HG03097 (cell line): ENCODE data around the gene KCTD10.

Source experiments
- ATAC-seq: cut with Tn5 transposase; IDR thresholded peaks from one replicate; pipeline ENCODE4 v1.9.1; 2021; ENCODE audit not compliant: unreplicated experiment, low FRiP score

Gene KCTD10

DNA sequence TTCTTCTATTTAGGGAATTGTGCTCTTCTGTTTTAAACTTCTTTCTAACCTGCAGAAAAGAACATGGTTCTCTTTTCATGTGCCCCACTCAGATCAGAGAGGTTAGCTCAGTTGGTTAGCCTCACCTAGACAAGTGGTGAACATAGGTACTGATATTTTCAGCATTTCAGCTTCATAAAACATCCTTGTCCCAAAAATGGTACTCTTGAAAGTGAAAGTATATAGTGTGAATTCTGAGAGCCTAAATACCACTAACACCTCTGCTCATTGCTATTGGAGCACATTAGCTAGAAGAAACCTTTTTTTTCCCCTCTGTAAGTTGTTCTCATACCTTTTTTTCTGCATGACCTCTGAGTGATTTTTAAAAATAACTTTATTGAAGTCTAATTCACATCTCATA lies 17.9 kb upstream of the KCTD10 start:
- ATAC-seq, result no peak

DNA sequence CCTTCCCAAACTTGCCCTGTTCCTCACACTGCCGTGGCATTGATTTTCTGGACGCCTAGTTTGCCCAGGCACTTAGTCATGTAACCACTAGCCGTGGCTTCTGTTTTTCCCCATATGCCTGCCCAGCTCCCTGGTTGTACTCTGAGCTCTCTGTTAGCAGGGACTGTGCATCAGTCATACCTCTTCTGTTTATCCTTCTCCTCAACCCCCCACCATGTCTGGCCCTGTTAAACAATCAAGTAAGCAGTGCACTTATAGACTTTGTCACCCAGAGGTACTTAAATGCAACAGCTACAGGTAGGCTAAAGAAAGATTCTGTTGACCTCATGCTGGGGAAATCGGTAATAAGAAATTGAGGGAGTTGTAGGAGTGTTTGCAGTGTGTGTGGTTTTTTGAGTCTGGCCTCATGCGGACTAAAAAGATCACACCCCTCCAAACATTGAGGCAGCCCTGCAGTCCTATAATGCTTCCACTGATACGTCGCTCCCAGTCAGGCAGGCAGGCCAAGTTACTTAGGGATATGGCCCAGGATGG lies 17.3 kb upstream of the KCTD10 start:
- no peak for ATAC-seq

DNA sequence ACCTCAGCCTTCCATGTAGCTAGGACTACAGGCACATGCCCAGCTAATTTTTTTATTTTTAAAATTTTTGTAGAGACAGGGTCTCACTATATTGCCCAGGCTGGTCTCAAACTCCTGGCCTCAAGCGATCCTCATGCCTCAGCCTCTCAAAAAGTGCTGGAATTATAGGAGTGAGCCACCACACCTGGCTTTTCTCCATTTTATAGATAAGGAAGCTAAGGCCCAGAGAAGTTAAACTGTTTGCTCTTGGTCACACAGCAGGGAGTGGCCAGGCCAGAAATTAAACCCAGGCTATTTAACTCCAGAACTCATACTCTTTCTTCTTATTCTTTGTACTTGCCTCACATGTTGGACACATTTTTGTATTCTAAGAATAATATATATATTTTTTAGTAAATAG lies 16.8 kb upstream of the KCTD10 start:
- no peak for ATAC-seq

DNA sequence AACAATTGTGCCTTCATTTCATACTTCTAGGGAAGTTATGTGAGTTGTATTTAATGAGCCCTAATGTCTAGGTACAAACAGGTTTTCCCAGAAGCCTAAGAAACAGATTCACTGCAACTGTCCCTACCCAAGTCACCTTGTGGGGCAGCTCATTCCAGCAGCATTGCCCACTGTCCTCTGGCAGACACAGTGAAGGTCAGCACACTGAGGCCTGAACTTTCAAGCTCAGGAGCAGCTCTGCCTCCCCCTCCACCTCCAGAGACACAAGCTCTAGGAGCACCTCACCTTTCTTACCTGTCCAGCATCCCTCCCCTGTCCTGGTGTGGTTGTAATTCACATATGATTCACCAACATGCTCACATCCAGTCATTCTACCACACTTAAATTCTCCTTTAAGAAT lies 16.0 kb upstream of the KCTD10 start:
- ATAC-seq, result no peak

DNA sequence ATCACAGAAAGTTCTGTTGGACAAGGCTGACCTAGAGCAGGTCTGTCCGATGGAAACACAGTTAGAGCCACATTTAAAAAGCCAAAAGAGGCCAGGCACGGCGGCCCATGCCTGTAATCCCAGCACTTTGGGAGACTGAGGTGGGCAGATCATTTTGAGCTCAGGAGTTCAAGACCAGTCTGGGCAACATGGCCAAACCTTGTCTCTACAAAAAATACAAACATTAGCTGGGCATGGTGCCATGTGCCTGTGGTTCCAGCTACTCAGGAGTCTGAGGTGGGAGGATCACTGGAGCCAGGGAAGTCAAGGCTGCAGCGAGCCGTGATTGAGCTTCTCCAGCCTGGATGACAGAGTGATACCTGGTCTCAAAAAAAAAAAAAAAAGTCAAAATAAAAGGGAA lies 15.3 kb upstream of the KCTD10 start:
- no peak for ATAC-seq

- no peak for ATAC-seq
These were observed 14.6 kb upstream of the KCTD10 start for GRCh38 chr12:109491671-109492070.

DNA sequence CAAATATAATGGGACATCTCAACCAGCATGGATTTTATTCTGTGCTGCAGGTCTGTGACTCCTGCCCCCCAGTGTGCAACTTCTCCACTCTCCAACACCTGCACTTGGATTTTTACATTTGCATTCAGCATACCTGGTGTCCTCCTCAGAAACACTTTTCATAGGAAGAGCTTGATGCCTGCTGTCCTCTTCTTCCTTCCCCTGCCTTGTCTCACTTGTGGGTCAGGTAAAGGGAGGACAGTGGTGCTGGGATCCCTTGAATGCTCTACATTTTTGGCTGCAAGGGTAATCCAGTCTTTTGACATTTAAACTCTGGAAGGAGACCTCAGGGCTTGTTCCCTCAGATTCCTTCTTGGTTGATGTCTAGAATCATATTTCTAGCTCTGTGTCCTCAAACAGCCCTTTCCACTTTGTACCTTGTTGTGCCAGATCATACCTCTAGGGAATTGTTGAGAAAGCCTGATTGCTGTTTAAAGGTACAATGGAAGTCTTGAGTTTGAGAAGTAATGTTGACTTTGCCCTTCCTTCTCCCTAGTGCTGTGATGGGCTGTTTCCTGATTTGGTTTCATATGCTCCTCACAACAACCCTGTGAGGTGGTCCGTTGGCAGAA lies 13.0 kb upstream of the KCTD10 start:
- no peak for ATAC-seq

GRCh38 chr12:109489016-109489954 lies 12.2 kb upstream of the KCTD10 start:
- ATAC-seq, result no peak

DNA sequence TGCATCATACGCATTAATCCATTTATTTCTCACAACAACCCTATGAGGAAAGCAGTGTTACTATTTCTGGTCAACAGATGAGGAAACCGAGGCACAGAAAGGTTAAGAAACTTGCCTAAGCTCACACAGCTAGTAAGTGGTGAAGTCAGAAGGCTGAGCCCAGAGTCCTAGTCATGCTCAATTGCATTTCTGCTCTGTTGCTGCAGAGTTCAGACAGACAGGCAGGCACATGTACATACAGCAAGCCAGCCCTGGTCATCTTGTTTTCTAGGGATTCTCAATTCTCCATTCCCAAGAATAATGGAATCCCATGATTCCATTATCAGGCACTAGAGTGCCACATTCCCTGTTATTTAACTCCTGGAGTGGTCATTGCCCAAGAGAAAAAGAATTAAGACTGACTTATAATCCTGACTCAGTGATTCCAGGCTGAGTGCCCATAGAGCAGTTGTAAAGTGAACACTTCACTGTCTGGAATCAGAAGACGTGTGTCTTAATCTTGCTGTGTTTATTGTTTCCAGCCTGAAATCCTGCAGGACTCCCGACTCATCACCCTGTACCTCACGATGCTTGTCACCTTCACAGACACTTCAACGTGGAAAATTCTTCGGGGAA lies 11.1 kb upstream of the KCTD10 start:
- no peak for ATAC-seq

DNA sequence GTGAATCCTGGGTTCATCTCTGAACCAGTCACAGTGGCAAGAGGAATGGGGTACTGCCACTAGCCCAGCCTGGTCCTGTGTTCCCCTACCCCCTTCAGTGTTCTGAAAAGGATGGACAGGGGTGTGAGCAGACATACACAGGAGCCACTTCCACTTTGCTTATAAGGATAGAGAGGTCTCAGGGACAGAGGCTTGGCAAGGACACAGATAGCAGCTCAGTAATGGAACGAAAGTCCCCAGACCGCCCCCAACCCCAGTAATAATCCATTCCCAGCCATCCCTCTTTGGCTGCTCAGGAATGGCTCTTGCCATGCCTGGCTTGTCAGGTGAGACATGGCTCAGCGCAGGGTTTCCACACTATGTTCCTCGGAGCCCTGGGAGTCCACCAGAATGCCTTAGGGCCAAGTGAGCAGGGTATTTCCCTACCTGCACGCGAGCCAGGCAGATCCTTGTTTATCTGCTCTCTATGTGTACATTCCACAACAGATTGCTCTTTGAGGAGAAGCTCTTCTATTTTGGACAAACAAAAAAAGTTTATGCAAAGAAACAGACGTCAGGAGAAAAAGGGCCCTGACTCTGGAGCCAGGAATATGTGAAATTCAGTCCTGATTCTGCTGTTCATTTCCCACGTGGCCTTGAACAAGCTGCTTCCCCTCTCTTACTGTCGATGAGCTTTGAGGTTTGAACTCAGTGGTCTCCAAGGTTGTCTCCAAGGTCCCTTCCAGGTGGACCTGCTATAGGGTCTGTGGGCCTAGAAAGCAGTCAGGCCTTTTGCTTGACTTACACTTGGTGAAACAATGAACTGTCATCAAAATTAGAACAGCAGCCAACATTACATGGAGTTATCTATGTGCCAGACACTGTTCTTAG lies 10.3 kb upstream of the KCTD10 start:
- no peak for ATAC-seq

DNA sequence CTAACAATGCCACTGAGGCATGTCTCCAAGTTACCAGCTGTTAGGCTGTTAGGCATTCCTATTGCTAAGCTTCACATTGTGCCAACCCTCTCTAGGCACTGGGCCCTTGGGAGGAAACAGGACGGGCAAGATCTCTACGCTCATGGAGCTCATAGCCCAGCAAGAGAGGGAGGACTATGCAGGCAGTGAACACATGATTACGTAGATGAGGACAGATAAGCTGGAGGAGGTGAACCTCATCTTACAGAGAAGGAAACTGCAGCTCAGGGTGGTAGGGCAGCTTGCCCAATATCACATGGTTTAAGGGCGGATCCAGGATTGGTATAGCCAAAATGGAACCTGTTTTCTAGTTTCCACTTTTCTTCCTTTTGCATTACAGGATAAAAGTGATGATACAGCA lies 8.1 kb upstream of the KCTD10 start:
- no peak for ATAC-seq

DNA sequence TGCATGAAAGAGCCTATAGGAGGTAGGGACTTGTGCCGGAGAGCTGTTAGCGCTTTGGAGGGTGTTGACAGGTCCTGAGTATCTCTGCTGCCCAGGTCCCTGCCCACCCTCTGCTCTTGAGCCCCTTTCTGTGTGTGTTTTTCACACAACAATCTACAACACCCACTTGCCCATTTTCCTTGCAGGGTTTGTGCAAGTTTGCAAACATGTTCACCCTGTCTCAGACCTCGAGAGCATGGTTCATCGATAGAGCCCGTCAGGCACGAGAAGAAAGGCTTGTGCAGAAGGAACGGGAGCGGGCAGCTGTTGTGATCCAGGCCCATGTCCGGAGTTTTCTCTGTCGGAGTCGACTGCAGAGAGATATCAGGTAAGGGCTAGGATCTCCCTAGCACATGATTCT lies 6.2 kb upstream of the KCTD10 start:
- no peak for ATAC-seq

DNA sequence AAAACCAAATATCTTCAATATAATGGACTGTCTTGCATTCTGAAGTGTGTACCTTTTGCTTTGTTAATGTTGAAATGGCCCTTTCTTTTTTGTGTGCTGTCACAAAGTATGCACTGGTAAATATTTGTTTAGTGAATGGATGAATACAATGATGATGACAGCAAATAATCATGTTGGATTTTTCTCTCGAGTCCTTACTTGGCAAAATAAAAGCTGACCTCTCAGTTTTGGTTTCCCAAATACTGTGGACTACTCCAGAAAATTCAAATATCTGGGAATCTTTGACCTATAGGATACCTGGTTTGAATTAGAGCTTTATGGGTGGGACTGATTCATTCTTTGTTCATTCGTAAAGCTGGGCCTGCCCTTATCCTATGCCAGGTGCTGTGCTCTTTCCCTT lies 5.8 kb upstream of the KCTD10 start:
- ATAC-seq, result no peak

DNA sequence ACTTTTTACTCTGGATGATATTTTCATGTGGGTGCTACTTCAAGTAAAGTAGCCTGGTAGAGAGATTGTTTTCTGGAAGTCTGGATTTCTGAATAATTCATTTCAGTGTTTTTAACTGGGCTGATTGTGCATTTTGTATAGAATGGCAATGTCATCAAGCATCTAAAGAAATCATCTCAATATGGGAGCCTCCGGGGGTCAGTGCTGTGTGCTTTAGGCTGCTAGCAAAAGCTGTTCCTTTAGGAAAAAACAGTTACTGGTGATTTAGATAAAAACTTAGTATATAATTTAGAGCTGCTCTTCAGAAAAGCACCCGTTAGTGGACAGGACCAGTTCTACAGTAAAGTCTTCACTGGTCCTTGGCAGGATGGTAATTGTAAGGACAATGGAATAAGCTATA lies 5.4 kb upstream of the KCTD10 start:
- no peak for ATAC-seq

DNA sequence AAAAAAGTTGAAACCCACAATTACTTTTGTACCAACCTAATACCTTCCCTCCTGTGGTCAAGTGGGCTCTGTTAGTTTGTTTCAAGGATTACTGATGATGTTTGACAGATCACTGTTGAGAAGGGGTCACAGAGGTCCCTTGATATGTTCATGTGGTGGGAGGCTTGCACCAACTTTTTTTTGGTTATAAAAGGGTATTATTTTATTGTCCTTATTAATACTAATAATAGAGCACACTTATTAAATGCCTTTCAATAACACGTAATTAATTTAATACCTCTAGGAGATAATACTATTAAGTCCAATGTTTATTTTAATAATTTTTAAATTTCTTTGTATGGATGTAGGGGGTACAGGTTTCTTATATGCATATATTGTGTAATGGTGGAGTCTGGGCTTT lies 4.8 kb upstream of the KCTD10 start:
- no peak for ATAC-seq

- ATAC-seq, result no peak
These were observed 3.3 kb upstream of the KCTD10 start for GRCh38 chr12:109480356-109480755.

DNA sequence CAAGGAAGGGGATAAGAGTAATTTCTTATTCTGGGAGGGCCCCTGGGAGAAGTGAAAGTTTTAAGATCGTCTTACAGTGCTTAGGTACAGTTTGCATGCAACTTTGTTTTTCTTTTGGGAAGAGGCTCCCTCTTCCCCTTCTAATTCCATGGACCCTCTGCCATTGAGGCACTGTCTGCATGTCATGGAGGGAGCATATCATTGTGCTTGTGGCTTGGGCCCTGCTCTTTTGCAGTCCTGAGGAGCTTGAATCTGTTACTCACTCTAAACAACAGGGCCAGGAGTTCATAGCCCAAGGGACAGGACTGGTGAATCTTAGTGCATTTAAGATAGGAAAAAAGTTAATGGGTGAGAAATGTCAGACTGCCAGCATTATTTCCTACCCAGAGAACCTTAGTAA lies 2.7 kb upstream of the KCTD10 start:
- no peak for ATAC-seq

- peak; percentile 12 for ATAC-seq
These were observed 839 bp upstream of the KCTD10 start for GRCh38 chr12:109477963-109478315.

DNA sequence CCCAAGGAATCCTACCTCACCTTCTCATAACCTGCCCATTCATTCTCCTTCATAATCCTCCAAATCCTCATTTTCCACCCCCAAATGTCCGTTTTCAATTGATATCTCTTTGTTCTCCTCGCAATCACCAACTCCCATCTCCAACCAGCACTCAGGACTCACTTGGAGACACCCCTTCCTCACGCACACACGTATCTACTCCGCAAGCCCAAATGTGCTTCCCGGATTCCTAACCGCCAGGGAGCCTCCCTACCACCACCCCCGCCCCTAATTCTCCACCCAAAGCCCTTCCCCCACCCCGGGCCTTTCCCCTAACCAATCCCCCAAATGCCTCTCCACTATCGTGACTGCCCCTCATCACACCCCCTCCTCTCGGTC lies 304 bp downstream of the KCTD10 start:
- ATAC-seq, result no peak

DNA sequence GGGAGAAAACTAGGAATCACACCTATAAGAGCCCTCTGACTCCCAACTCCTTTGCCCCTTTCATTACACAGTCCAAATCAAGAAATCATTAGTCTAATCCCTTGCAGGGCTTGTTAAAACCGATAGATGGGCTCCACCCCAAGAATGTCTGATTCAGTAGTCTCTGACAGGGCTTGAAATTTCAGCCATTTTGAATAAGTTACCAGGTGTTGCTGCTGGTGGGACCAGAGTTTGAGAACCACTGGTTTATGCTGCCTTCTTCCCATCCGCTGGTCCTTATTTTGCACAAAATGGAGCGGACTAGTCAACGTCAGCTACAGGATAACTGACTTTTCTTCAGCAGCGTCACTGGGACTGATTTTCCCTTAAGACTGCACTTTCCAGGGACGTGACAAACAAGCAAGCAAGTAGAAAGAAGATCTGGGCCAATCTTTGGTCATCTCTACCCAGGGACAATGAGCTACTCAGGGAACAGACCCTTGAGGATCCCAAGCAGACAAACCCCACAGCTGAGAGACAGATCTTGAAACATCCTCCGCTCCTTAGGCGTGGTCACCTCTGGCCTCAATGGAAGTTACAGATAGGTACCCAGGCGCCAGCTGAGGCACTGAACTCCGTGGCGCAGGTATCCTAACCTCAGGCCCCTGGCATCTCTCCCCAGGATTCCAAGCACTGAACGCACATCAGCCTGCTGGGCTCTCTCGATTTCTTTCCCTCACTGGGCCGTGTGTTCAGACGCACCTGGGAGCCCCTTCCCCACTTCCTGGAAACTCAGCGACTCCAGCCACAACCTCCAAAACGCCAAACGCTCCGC lies 900 bp downstream of the KCTD10 start:
- no peak for ATAC-seq
